HCEC 1CT (cell line): ENCODE measurements around the gene JMJD6.

Experiments
- DNase-seq: peaks from one replicate; pipeline ENCODE4 v3.0.0-alpha.2; 2017

The JMJD6 gene

GRCh38 chr17:76676629-76677028 is 49.8 kb downstream of the JMJD6 start:
- DNase-seq = no peak

- DNase-seq = no peak
Observed at GRCh38 chr17:76675648-76676047, 50.8 kb downstream of the JMJD6 start.

GRCh38 chr17:76674600-76674999 is 51.8 kb downstream of the JMJD6 start:
- no peak for DNase-seq

- no peak for DNase-seq
Observed at GRCh38 chr17:76673729-76674128, 52.7 kb downstream of the JMJD6 start.

DNA sequence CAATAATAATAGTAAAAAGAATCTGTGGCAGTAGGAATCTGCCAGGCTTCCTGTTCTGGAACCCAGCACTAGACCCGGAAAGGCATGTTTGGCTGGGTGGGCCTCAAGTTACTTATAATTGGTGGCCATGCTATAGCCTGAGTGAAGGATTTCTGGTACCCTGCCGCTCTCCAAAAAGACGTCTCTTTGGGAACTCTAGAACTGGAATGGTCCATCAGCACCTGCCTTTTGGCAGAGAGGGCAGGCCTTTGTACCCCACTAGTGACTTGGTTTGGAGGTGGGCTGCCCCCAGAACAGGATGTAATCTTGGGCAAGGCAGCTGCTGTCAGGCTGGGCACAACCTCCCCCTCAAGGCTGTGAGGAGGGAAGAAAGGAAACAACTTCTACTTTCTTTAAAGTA is 53.5 kb downstream of the JMJD6 start:
- DNase-seq = no peak

GRCh38 chr17:76672270-76672851 is 54.0 kb downstream of the JMJD6 start:
- no peak for DNase-seq

- no peak for DNase-seq
Observed at GRCh38 chr17:76671912-76672262, 54.5 kb downstream of the JMJD6 start.

DNA sequence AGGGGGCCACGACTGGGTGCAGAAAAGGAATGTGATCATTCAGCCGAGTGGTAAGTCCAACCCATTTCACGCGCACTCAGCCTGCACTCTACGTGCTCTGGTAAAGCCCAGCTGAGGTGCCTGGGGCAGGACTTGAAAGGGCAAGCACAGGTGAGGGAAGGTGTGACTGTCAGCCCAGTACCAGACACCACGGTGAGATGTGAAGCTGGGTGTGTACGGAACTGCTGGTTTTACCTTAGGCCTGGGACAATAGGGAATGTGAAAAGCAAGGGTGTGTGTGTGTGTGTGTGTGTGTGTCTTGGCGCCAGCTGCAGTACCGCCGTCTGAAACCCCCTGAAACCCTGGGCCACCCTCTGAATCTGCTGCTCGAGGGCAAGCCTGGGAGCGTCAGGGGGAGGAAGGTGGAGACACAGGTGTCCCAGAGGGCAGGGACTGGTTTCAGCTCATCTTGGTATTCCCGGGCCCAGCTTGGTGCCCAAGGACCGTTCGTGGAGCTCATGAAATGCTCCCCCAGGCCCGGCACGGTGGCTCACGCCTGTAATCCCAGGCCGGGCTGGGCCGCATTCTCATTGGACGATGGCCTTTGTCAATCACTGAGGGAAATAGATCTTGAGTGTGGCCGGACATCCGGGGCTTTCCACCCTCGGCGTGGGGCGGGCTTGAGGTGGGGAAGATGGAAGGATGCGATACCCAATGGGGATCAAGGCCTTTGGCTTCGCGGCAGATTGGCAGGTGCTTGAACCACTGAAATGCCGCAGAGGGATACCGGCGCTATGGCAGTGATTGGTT is 55.1 kb downstream of the JMJD6 start:
- DNase-seq = peak; percentile 100

GRCh38 chr17:76670718-76671122 is 55.7 kb downstream of the JMJD6 start:
- no peak for DNase-seq

GRCh38 chr17:76670020-76670717 is 56.2 kb downstream of the JMJD6 start:
- DNase-seq = no peak
